Cardiac muscle cell (in vitro differentiated cells and primary cell): ENCODE results near the gene CEMIP2. TPM values are rescaled to one million over a fixed set of nuclear protein-coding genes. Genes with fewer than 3 reads are reported as not detected.
"Not testable (repeated sequence)": the region's sequence is repeated elsewhere in the genome, so short reads cannot be mapped to it uniquely, and the experiment has no call there.

Source experiments
- DNase-seq, 2 donors: peaks; one replicate each; pipeline versions ENCODE4 v3.0.0 to v3.0.0-alpha.2; 2010 to 2017; ENCODE audit warnings: low read depth in 1 of 2, low spot score in 1 of 2
- H3K27ac ChIP-seq: fragments of 200-600 bp; sonication (generic); 2 replicates; pipeline ENCODE4 v1.5.1; 2016
- H3K27me3 ChIP-seq: fragments of 200-600 bp; sonication (generic); 2 replicates; pipeline ENCODE4 v1.6.0; 2016; ENCODE audit warnings: control low read depth
- H3K36me3 ChIP-seq: fragments of 200-600 bp; sonication (generic); 2 replicates; pipeline ENCODE4 v1.5.1; 2016; ENCODE audit warnings: control low read depth
- H3K4me1 ChIP-seq: fragments of 200-600 bp; sonication (generic); 2 replicates; pipeline ENCODE4 v1.8.1; 2017; ENCODE audit warnings: low read depth, mild to moderate bottlenecking, mixed run types
- H3K4me3 ChIP-seq: fragments of 200-600 bp; sonication (generic); 2 replicates; pipeline ENCODE4 v1.5.1; 2016; ENCODE audit warnings: mild to moderate bottlenecking
- H3K9me3 ChIP-seq: fragments of 200-600 bp; sonication (generic); 2 replicates; pipeline ENCODE4 v1.5.1; 2017; ENCODE audit warnings: low read depth, mild to moderate bottlenecking, control low read depth
- CTCF ChIP-seq: IDR thresholded peaks from 2 replicates; pipeline ENCODE4 v1.5.1; 2012; ENCODE audit warnings: low read depth, mild to moderate bottlenecking, low read length
- polyA plus RNA-seq: library from polyadenylated mRNA; unstranded; fragments of >200 nt; fragmentation: Nextera tagmentation; extraction: Ambion mirVana; gene quantifications from 2 replicates; pipeline ENCODE4 v1.2.1, GENCODE V29; 2016
- total RNA-seq: library from RNA; depleted of rRNA; stranded (reverse); fragments of >200 nt; gene quantifications from 2 replicates; pipeline ENCODE4 v1.2.3, GENCODE V29; 2016

The CEMIP2 gene
- total and polyA plus RNA-seq, 2 experiments from 2014 or later = 15.9 to 16.5 TPM

- peaks cover 6% of the 10 kb centered on the region for H3K36me3 ChIP-seq
- H3K4me1 ChIP-seq = peaks cover 6% of the 10 kb centered on the region
- no peaks in the 10 kb centered on the region for H3K27me3 ChIP-seq
- H3K9me3 ChIP-seq = no peaks in the 10 kb centered on the region
- no peak overlapping the region for H3K4me3 ChIP-seq
- peak in 1 of 2 donors; percentile 62 for DNase-seq
- no peak overlapping the region for H3K27ac ChIP-seq
- no peak for TF ChIP-seq CTCF
Observed at GRCh38 chr9:71692337-71692736, 76.0 kb downstream of the CEMIP2 start.

GRCh38 chr9:71691576-71691975 is 76.7 kb downstream of the CEMIP2 start:
- H3K27ac ChIP-seq, H3K9me3 ChIP-seq, H3K4me1 ChIP-seq, H3K27me3 ChIP-seq, H3K4me3 ChIP-seq, H3K36me3 ChIP-seq, DNase-seq: not testable (repeated sequence)

- no peak for TF ChIP-seq CTCF
- H3K27me3 ChIP-seq = no peaks in the 10 kb centered on the region
- H3K4me1 ChIP-seq = peaks cover 6% of the 10 kb centered on the region
- peaks cover 5% of the 10 kb centered on the region for H3K36me3 ChIP-seq
- no peak for DNase-seq
- H3K4me3 ChIP-seq = no peak overlapping the region
- no peaks in the 10 kb centered on the region for H3K9me3 ChIP-seq
- no peak overlapping the region for H3K27ac ChIP-seq
Observed at GRCh38 chr9:71690689-71691435, 77.5 kb downstream of the CEMIP2 start.

GRCh38 chr9:71690063-71690688 is 78.1 kb downstream of the CEMIP2 start:
- Histone ChIP-seq H3K4me1 (peaks cover 6% of the 10 kb centered on the region), H3K9me3 (no peaks in the 10 kb centered on the region), H3K36me3 (peaks cover 5% of the 10 kb centered on the region), H3K4me3 (no peak overlapping the region), H3K27me3 (no peaks in the 10 kb centered on the region), H3K27ac (no peak overlapping the region)
- TF ChIP-seq CTCF = no peak
- peak in 1 of 2 donors; percentile 14 for DNase-seq

GRCh38 chr9:71687676-71688075 is 80.6 kb downstream of the CEMIP2 start:
- Histone ChIP-seq H3K27me3 (no peaks in the 10 kb centered on the region), H3K36me3 (peaks cover 5% of the 10 kb centered on the region), H3K4me3 (no peak overlapping the region), H3K9me3 (no peaks in the 10 kb centered on the region), H3K4me1 (peaks cover 8% of the 10 kb centered on the region), H3K27ac (no peak overlapping the region)
- TF ChIP-seq CTCF = no peak
- no peak for DNase-seq

- Histone ChIP-seq H3K4me3 (no peak overlapping the region), H3K4me1 (peaks cover 22% of the 10 kb centered on the region), H3K27me3 (no peaks in the 10 kb centered on the region), H3K36me3 (peaks cover 5% of the 10 kb centered on the region), H3K27ac (no peak overlapping the region), H3K9me3 (no peaks in the 10 kb centered on the region)
- no peak for DNase-seq
- no peak for TF ChIP-seq CTCF
Observed at GRCh38 chr9:71685988-71686387, 82.3 kb downstream of the CEMIP2 start.
